ENCODE data around the gene VPS13D.

DNA sequence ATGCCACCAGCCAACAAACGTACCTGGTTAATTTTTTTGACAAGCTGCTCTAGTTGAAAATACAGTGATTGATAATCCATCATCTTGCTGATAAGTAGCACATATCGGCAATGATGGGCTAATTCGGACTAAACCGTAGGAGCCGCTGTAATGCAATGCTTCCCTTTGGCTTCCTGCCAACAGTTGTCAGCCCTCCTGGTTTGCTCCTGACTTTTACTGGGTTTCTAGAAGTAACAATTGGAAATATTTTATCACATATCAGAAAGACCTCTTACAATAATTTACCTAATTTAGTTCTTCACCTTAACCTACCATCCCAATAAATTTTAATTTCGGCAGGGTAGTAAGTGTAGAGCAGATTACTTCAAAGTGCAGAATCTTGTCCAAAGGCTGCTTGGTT is 239.7 kb downstream of the VPS13D start:
- TF ChIP-seq, protein P1, sequence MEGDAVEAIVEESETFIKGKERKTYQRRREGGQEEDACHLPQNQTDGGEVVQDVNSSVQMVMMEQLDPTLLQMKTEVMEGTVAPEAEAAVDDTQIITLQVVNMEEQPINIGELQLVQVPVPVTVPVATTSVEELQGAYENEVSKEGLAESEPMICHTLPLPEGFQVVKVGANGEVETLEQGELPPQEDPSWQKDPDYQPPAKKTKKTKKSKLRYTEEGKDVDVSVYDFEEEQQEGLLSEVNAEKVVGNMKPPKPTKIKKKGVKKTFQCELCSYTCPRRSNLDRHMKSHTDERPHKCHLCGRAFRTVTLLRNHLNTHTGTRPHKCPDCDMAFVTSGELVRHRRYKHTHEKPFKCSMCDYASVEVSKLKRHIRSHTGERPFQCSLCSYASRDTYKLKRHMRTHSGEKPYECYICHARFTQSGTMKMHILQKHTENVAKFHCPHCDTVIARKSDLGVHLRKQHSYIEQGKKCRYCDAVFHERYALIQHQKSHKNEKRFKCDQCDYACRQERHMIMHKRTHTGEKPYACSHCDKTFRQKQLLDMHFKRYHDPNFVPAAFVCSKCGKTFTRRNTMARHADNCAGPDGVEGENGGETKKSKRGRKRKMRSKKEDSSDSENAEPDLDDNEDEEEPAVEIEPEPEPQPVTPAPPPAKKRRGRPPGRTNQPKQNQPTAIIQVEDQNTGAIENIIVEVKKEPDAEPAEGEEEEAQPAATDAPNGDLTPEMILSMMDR (IDR thresholded peaks at IDR 0.05): no peak
- no peak for TF ChIP-seq POLR2A (IDR thresholded peaks at IDR 0.05)
